GM20431 (cell line): ENCODE data around the gene ZDHHC14.

Source experiments
- in situ Hi-C: fragments of 300-500 bp; cut with MseI, MboI; formaldehyde crosslinking; loops from one replicate; pipeline ENCODE4 v1.15.0; 2020; ENCODE audit warnings: low sequenced_read_pairs; ENCODE audit not compliant: unreplicated experiment

ZDHHC14 gene

GRCh38 chr6:157649311-157650260 lies 268.6 kb downstream of the ZDHHC14 start:
- in situ Hi-C loops: no loop called here

GRCh38 chr6:157650261-157650640 lies 269.3 kb downstream of the ZDHHC14 start:
- in situ Hi-C loops: no loop called here

- in situ Hi-C loops: no loop called here
Observed at GRCh38 chr6:157650801-157651200, 269.8 kb downstream of the ZDHHC14 start.

DNA sequence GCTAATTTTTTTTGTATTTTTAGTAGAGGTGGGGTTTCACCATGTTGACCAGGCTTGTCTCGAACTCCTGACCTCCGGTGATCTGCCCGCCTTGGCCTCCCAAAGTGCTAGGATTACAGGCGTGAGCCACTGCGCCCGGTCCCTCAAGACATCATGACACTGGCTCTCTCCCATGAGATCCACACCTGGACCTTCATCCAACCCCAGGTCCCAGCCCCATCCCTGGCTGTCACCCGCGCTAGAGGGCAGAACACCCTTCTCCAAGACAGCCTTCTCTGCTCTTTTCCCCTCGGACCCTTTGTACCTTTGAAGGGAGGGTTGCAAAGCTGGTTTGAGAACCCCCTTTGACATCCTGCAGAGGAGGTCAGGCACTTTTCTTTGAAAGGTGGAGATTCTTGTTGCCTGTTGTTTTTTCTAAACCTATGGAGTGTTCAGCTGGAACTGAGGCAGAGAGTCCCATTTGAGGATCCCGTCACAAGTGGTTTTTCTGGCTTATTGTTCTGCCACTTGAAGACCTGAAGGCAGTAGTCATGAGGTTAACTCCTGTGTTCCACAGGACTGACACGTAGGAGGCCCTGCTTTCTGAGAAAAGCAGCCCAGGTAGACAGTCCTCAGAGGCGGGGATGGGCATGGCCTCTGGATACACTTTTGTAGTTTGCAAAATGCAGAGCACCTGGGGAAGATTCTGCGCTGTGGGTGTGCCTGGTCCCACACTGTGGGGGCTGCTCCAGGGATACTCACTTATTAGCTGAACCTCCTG lies 270.9 kb downstream of the ZDHHC14 start:
- in situ Hi-C loops: no loop called here

- in situ Hi-C loops: no loop called here
Observed at GRCh38 chr6:157652601-157653363, 271.8 kb downstream of the ZDHHC14 start.

DNA sequence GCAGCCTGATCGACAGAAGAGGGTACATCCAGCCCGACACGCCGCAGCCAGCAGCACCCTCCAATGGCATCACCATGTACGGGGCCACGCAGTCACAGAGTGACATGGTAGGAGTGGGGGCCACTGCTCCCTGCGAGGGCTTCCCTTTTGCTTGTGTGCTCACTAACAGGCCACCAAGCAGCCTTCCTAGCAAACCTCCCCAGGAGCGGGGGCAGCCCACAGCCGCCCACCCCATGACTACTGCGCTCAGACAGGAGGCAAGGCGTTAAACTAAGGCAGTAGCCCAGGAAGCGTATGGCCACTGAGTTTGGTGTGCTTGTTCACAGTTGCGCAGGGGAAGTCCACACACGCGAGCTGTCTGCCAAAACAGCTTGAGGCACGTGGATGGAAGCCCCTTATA lies 272.5 kb downstream of the ZDHHC14 start:
- in situ Hi-C loops: no loop called here

DNA sequence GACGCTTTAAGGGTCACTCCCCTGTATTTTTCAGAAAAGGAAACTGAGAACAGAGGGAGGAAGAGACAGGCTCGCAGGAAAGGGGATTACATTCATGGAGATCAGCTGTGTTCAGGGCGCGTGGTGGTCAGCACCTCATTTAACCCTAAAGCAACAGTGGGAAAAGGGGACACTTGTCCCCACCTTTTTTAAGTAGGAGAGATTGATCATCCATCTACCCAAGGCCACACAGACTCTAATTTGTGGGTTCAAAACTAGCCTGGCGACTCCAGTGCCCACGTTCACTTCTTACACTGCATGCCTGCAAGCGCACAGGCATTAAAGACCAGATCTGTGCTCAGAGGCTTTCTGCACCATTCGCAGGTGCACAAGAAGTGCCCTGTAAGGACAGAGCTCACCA lies 274.1 kb downstream of the ZDHHC14 start:
- in situ Hi-C loops: no loop called here

GRCh38 chr6:157656437-157656997 lies 275.5 kb downstream of the ZDHHC14 start:
- in situ Hi-C loops: no loop called here

DNA sequence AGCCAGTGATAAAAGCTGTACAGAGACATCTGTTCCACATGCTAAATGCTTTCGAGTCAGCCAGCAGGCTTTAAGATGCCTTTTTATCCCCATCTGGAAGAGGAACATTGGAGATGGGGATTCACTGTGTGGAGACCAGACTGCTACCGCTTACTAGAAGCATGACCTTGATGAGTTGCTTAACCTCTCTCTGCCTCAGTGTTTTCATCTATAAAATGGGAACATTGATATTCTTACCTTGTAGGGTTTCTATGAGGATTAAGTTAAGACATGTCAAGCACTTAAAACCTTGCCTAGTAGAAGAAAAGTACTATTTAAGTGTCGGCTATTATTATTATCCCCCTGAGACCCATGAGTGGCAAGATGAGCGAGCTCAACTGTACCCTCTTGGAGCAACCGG lies 276.8 kb downstream of the ZDHHC14 start:
- in situ Hi-C loops: no loop called here

GRCh38 chr6:157658301-157658700 lies 277.3 kb downstream of the ZDHHC14 start:
- in situ Hi-C loops: no loop called here

DNA sequence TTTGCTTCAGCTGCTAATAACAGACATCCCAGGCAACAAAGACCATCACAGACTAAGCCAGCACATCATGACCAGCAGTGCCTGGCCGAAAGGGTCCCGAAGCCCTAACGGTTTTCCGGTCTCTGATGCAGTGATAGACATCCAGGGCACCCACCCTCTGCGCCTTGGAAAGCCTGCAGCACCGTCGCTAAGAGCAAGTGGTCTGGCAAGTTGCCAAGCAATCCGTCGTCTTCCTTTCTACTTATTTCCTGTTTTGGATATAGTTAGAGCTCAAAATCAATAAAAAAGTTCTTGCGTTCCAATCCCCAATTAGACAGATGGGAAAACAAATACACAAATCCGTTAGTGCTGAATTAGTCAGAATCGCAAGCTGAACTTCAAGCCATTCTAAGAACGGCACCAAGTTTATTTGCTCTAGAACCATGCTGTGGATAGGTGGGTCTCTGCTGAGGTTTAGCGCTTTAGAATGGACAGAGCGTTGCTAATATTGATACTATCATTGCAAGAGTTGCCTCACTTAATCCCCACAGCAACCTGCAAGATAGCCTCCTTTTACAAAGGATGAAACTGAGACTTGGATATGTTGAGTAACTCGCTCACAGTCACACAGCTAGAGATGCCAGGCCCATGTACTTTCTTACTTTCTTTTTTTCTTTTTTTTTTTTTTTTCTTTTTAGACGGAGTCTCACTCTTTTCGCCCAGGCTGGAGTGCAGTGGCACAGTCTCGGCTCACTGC lies 278.7 kb downstream of the ZDHHC14 start:
- in situ Hi-C loops: no loop called here

DNA sequence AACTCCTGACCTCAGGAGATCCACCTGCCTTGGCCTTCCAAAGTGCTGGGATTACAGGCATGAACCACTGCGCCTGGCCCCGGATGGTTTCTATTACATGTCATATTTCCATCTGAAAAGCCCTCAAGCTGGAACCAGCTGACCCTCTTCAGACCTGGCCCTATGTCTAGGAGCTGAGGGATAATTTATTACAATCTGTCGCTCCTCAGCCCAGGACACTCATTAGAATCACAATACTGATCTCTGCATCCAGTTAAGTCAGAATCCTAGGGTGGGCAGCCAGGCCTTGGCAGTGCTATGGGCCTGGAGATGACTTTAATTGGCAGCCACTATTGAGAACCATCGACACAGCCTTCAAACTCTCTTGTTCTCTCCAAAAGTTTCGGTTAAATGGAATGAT lies 279.4 kb downstream of the ZDHHC14 start:
- in situ Hi-C loops: no loop called here

- in situ Hi-C loops: no loop called here
Observed at GRCh38 chr6:157661652-157662051, 280.7 kb downstream of the ZDHHC14 start.

DNA sequence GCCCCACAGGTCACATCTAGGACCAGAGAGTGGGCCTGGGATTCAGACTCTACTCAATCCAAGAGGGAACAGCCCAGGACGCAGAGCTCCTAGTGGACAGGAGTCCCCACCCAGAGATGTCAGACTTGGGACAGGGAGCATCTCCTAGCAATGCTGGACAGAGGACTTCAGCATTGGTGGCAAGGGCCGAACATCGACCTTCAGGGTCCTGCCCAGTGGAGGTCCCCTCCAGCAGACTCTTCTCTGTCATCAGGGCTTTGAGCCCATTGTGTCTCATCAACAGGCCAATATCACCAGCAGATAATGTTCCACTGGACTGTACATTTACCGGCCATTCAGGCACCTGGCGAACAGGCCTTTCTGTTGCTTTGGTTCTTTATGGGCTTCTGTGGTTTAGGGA lies 282.3 kb downstream of the ZDHHC14 start:
- in situ Hi-C loops: no loop called here

- in situ Hi-C loops: no loop called here
Observed at GRCh38 chr6:157665180-157665579, 284.2 kb downstream of the ZDHHC14 start.

- in situ Hi-C loops: no loop called here
Observed at GRCh38 chr6:157666729-157667128, 285.7 kb downstream of the ZDHHC14 start.

DNA sequence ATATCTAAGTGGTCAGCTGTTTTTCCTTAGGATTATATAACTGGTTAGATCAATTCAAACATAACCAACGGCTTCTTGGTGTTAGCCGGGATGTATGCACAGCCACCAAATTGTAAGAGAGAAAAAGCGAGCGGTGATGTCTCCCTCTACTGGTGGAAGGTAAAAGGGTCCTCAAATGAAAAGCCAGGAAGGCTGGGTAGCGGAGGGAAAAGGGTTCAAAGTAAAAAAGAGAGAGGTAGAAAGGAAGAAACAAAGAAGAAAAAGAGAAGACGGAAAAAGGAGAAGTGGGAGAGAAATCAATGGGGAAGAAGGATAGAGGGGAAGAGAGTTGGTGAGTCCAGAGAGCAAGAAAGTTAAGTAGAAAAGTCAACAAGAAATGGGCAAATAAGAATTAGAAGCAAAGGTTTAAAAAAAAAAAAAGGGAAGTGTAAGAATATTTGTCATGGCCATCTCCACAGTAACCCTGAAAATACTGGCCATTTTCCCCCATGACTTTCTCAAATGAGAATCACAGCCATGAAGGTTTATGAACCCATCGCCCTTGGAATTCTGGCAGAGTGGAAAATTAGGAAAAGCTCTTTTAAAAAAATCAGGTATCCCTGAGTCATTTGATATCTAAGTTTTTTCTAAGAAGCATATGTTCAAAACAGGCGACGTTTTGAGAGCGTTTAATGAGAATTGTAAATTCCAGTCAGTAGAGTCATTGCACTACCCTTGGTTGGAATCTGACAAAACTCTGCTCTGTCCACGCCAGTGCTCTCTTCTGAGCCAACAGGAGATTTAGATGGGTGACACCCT lies 286.4 kb downstream of the ZDHHC14 start:
- in situ Hi-C loops: no loop called here

DNA sequence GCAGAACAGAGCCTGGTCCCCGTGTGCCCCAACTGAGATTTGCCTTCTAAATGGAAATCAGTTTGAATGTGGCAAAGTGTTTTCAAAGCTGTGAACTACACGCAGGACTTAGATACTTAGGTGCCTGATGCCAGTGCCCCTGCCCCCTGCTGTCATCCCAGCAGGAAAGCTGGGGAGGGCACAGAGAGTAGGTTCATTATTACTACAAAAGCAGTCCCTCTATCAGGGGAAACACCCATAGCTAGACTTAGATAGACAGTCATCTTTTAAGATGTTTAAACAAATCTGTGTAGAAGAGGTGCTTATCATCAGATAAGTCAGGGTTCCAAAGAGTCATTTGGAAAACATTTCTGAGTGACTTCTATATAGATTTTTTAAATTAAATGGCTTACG lies 287.0 kb downstream of the ZDHHC14 start:
- in situ Hi-C loops: no loop called here

DNA sequence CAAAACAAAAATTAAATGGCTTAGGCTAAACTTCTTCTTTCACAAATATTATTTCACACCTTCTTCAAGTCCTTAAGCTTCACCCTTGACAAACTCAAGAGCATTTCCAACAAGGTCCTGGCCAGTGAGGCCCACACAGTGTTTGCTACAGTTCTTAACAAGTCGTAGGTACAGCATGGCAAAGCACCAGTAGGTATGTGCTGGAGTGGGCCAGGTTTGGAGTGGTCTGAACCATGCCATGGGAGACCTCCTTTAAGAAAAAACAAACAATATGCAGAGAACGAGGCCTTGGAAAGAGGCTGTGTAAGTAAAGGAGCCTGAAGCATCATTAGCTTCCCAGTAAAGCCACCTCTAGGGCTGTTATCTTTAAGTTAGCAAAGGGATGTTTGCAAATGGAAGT lies 287.7 kb downstream of the ZDHHC14 start:
- in situ Hi-C loops: no loop called here
